ENCODE measurements around the gene KRTAP3-2. TPM values are rescaled to one million over a fixed set of nuclear protein-coding genes. Genes with fewer than 3 reads are reported as not detected.

The KRTAP3-2 gene
- total RNA-seq, 1 experiment from 2014 or later: not detected

DNA sequence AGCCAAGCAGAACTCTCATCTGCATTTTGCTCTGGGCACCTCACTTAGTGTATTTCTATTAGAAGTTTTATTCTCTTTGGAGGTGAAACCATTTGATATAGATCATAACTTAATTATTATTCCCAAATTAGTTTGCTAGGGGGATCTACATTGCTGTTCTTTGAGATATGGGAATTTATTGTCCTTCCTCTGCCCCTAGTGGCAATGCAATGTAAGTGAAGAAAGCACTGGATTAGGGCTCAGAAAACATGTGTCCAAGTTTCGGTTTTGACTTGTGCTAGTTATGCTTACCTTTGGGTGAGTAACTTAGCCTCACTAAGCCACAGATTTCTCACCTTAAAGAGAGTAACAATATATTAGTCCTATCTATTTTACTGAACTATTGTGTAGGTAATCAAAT, 35.9 kb downstream of the KRTAP3-2 start:
- peak; percentile 53 for DNase-seq (ENCODE audit: low spot score)

DNA sequence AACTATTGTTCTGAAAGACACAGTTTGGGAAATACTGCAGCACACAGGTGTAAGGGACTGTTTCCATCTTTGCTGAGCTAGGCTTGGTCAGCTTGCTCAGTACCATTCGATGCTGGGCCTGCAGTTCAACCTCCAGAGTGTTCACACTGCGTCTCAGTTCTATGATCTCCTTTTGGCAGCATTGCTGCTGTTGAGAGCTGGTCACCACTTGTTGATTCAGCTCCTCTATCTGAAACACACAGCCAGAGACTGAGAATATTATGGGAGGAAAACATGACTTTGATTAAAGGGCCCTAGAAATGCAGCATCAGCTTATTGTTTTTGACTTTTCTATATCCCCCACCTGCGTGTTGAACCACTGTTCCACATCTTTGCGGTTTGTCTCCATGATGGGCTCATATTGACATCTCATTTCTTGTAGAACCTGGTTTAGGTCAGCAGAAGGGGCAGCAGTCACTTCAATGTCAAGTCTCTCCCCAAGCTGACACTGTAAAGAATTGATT, 37.6 kb downstream of the KRTAP3-2 start:
- DNase-seq (ENCODE audit: low spot score): no peak

DNA sequence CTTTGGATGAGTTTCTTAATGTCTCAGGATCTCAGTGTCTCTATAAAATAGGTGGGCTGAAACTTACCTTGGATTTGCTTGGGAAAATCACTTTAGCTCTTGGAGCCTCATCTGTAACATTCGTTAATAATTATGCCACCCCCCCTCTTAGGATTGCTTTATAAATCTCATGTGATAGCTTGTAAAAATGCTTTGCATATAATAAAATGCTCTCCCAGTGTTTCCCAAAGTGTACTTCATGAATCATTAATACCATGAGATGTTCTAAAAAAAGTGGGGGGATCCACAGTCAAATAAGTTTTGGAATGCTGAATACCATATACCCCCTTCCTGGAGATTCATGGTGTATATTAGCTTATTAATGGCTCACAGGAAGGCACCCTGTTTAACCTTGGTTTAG, 38.1 kb downstream of the KRTAP3-2 start:
- DNase-seq (ENCODE audit: low spot score): no peak

DNA sequence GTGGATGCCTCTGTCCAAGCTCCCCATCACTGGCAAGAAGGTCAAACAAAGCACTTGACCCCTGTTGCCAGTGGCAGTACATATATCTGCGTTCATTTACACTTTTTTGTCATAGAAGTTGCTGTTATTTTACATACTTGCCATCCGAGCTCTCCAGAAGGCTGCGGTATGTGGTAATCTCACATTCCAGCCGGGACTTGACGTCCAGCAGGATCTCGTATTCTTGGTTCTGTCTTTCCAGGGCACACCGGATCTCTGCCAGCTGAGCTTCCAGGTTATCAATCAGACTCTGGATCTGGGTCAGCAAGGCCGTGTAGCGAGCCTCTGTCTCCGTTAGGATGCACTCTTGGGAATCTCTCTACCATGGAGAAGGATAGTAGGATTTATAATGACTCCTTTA, 39.6 kb downstream of the KRTAP3-2 start:
- no peak for DNase-seq (ENCODE audit: low spot score)

DNA sequence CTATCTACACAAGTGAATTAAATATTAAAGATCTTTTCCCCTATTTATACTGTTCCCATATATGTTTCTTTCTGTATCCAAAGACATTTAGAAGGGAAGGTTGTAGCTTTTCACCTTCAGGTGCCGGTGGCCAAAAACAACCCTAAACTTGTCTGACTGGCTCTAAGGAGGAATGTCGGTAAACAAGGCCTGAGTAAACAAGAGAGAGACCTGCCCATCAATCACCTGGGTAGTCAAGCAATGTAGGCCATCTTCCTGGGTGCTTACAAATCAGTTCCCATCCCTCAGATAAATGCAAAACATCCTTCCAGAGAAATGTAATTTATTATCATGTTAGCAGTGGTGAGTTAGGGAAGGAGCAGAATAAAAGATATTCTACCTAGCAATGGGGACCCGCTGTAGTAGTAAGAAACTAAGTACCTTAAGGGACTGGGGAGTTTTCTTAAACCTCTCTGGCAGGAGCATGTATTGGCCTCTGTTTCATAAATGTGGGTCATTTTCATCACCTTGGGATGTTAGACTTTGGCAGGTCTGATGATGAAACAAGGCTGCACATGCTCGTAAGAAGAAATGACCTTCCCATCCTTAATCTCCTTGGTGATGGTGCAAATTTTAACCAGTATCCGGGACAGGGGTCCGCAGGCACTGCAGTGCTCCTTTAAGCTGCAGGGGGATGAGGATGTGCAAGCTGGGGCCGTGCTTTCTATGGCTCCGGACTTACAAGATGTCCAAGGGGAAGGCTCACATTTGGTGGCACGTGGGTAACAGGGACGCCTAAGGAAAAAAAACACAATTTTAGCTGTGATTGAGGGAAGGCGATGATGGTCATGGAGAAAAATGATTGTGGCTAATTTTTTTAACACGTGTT, 41.4 kb downstream of the KRTAP3-2 start:
- no peak for DNase-seq (ENCODE audit: low spot score)

DNA sequence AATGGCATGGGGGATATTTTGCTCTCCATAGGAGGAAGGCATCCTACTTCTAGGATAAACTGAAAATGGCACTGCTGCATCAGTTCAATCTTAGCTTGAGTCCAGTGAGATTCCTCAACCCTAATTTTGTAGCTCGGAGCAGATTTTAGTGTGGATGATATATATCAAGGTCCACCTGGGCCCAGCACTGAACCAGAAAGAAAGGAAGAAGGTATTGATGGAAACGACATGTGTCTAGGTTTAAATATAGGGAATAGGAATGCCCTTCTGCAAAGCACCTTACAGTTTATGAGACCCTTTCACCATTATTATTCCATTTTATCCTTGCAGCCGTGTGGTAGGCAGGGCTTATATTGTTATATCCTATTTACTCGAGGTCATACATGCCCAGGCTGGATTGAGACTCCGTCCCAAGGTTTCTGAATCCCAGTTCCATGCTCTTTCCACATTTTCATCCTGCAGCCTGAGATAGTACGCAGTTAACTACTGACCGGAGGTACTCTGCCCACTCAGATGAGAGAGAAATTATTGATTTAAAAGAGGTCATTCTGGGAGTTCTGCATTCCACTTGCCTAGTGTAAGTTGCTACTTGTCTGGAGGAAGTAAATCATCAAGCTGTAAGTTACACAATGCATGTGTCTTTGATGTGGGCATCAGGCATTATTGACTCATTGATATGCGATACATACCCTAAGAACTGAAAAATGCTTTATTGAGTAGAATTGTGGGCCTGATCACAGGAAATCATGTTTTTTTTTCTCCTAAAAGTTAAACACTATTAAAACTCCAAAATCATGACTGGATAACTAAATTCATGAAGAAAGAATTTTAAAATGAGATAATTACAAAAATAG, 43.1 kb downstream of the KRTAP3-2 start:
- peak; percentile 51 for DNase-seq (ENCODE audit: low spot score)

DNA sequence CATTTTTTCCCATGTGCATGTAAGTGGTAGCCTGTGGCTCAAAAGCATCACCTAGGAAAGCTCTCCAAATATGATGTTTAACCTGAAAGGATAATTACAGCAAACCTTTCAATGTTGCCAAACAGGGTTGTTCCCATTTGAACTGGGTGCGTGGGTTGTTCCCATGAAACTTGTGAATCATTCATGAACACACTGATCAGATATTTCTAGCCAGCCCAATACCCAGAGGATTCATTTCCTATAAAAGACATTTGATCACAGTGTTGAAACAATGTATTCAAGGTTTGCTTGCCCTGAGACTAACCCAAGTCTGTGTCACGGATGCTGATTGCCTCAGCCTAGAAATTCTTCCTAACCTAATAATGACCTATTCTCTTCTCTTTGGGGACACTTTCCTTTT, 45.8 kb downstream of the KRTAP3-2 start:
- no peak for DNase-seq (ENCODE audit: low spot score)

DNA sequence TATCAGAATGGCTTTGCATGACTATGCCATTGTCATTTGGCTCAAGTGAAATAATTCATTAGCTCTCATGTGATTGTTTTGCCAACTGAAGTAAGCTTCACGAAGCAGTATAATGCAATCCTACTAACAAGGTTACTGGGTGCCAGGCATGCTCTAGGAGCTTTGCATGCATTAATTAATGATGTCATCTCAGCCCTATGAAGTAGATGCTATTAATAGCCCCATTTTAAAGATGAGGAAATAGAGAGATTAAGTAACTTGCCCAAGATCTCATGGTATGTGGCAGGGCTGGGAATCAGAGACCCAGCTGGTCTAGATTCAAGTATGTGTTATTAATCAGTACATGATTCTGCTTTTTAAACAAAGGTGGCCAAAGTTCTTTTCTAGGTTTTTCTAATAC, 47.0 kb downstream of the KRTAP3-2 start:
- peak; percentile 15 for DNase-seq (ENCODE audit: low spot score)

DNA sequence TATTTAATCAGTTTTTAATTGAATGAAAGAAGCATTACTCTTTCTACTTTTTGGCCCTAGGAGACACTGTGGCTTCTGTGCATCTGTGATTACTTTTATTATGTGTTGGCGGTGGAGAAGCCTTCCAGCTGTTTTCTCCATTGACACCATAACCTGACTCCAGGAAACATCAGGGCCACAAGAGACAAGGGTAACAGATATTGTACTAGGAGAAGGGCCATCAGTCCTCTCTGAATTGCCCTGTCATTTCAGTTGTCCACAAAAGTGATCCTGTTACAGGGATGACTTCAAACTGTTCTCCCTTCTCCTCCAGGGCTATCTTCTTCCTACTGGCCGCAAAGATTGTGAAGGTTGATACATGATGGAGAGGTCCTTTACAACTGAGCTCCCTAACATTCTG, 47.6 kb downstream of the KRTAP3-2 start:
- DNase-seq (ENCODE audit: low spot score): no peak

DNA sequence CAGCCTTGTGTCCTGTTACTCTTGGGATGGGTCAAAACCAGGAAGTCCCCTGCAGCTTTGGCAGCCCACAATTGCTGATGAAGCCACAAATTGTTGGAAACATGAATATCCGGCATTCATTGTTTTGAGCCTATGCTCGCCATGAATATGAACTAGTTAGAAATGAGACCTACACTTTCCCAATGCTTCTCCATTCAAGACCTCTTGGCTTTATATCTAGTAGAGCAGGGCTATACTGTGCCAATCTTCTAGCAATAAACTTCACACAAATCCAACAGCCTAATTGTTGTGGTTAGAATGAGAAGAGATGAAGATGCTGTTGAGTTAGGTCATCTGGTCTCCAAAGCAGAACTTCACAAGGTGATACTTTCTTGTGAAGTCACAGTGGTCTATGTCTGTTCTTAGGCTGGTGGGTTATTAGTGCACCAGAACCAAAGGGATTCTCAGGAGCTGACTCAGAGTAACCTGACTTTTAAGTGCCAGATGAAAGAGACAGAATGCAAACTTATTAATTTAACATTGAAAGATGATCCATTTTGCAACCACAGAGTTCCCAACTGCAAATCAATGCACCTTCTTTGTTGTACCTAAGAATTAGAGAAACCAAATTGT, 48.6 kb downstream of the KRTAP3-2 start:
- no peak for DNase-seq (ENCODE audit: low spot score)

DNA sequence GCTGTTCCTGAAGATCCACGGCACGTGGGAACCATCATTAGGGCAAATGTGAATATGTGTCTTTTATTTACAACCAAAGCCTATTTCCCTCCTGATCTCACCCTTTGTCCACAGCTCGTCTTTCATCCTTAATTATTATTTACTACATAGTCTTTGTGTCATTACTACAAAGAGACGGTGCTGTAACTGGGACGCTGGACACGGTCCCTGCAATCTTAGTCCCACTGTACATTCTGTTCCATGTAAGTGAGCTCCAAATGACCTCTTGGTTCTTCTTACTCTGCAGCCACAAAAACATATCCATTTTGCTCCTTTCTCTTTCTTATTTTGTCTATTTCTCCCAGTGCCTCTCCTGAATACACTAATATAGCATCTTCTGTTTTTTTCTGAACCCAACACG, 49.5 kb downstream of the KRTAP3-2 start:
- DNase-seq (ENCODE audit: low spot score): no peak

DNA sequence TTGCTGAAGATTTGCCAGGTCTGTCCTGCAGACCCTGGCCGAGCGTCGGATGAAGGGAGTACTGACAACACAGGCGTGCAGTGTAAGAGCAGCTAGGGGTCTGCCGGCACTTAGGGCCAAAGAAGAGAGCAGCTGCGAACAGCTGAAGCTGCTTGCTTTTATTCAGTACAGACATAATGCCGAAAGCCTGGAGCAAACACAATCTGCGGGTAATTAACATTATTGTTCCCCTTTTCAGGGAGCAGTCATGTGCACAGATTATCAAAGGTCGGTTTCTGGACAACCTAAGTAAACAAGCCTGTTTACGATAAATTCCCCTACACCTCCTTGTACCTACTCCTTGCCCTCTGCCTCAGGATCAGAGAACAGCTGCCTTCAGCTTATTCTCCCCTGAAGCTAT, 50.3 kb downstream of the KRTAP3-2 start:
- DNase-seq (ENCODE audit: low spot score): no peak

Other genes starting within 250 kb of the KRTAP3-2 start
- gene KRT25, start 244.6 kb downstream of the KRTAP3-2 start, total RNA-seq (2014; rRNA removed; shearing (Covaris generic)): not detected in 2 replicates
- not detected in 2 replicates for gene KRT26, start 227.7 kb downstream of the KRTAP3-2 start, total RNA-seq (2014; rRNA removed; shearing (Covaris generic))
- gene KRT27, start 217.4 kb downstream of the KRTAP3-2 start, total RNA-seq (2014; rRNA removed; shearing (Covaris generic)): not detected in 2 replicates
- gene KRT28, start 199.9 kb downstream of the KRTAP3-2 start, total RNA-seq (2014; rRNA removed; shearing (Covaris generic)): not detected in 2 replicates
- 45.0 and 61.1 TPM in 2 replicates for gene KRT10, start 177.3 kb downstream of the KRTAP3-2 start, total RNA-seq (2014; rRNA removed; shearing (Covaris generic))
- not detected in 2 replicates for gene KRT12, start 132.7 kb downstream of the KRTAP3-2 start, total RNA-seq (2014; rRNA removed; shearing (Covaris generic))
- not detected in 2 replicates for gene KRT20, start 114.7 kb downstream of the KRTAP3-2 start, total RNA-seq (2014; rRNA removed; shearing (Covaris generic))
- not detected in 2 replicates for gene KRT23, start 62.3 kb downstream of the KRTAP3-2 start, total RNA-seq (2014; rRNA removed; shearing (Covaris generic))
- gene KRT39, start 33.0 kb downstream of the KRTAP3-2 start, total RNA-seq (2014; rRNA removed; shearing (Covaris generic)): 0.18 TPM in 1 of 2 replicates, not detected in the other
- gene KRT40, start 15.6 kb downstream of the KRTAP3-2 start, total RNA-seq (2014; rRNA removed; shearing (Covaris generic)): not detected in 2 replicates
- gene KRTAP3-3, start 5.7 kb downstream of the KRTAP3-2 start, total RNA-seq (2014; rRNA removed; shearing (Covaris generic)): not detected in 2 replicates
- not detected in 2 replicates for gene KRTAP3-1, start 9.2 kb upstream of the KRTAP3-2 start, total RNA-seq (2014; rRNA removed; shearing (Covaris generic))
- gene KRTAP1-5, start 27.3 kb upstream of the KRTAP3-2 start, total RNA-seq (2014; rRNA removed; shearing (Covaris generic)): 0.27 TPM in 1 of 2 replicates, not detected in the other
- gene KRTAP1-4, start 30.3 kb upstream of the KRTAP3-2 start, total RNA-seq (2014; rRNA removed; shearing (Covaris generic)): not detected in 2 replicates
- gene KRTAP1-3, start 35.0 kb upstream of the KRTAP3-2 start, total RNA-seq (2014; rRNA removed; shearing (Covaris generic)): not detected in 2 replicates
- not detected in 2 replicates for gene KRTAP1-1, start 41.5 kb upstream of the KRTAP3-2 start, total RNA-seq (2014; rRNA removed; shearing (Covaris generic))
- gene KRTAP2-1, start 47.4 kb upstream of the KRTAP3-2 start, total RNA-seq (2014; rRNA removed; shearing (Covaris generic)): not detected in 2 replicates
- gene KRTAP2-2, start 55.3 kb upstream of the KRTAP3-2 start, total RNA-seq (2014; rRNA removed; shearing (Covaris generic)): not detected in 2 replicates
- gene KRTAP2-3, start 60.2 kb upstream of the KRTAP3-2 start, total RNA-seq (2014; rRNA removed; shearing (Covaris generic)): 0.21 TPM in 1 of 2 replicates, not detected in the other
- not detected in 2 replicates for gene KRTAP2-4, start 66.0 kb upstream of the KRTAP3-2 start, total RNA-seq (2014; rRNA removed; shearing (Covaris generic))
- not detected in 2 replicates for gene KRTAP4-7, start 84.2 kb upstream of the KRTAP3-2 start, total RNA-seq (2014; rRNA removed; shearing (Covaris generic))
- gene KRTAP4-8, start 98.2 kb upstream of the KRTAP3-2 start, total RNA-seq (2014; rRNA removed; shearing (Covaris generic)): not detected in 2 replicates
- gene KRTAP4-16, start 102.3 kb upstream of the KRTAP3-2 start, total RNA-seq (2014; rRNA removed; shearing (Covaris generic)): not detected in 2 replicates
- not detected in 2 replicates for gene KRTAP4-9, start 105.5 kb upstream of the KRTAP3-2 start, total RNA-seq (2014; rRNA removed; shearing (Covaris generic))
- gene KRTAP4-11, start 118.5 kb upstream of the KRTAP3-2 start, total RNA-seq (2014; rRNA removed; shearing (Covaris generic)): not detected in 2 replicates
- gene KRTAP4-12, start 124.3 kb upstream of the KRTAP3-2 start, total RNA-seq (2014; rRNA removed; shearing (Covaris generic)): not detected in 2 replicates
- not detected in 2 replicates for gene KRTAP4-6, start 140.6 kb upstream of the KRTAP3-2 start, total RNA-seq (2014; rRNA removed; shearing (Covaris generic))
- gene KRTAP4-5, start 149.9 kb upstream of the KRTAP3-2 start, total RNA-seq (2014; rRNA removed; shearing (Covaris generic)): not detected in 2 replicates
- gene KRTAP4-4, start 160.8 kb upstream of the KRTAP3-2 start, total RNA-seq (2014; rRNA removed; shearing (Covaris generic)): not detected in 2 replicates
- not detected in 2 replicates for gene KRTAP4-3, start 168.3 kb upstream of the KRTAP3-2 start, total RNA-seq (2014; rRNA removed; shearing (Covaris generic))
- not detected in 2 replicates for gene KRTAP4-2, start 178.3 kb upstream of the KRTAP3-2 start, total RNA-seq (2014; rRNA removed; shearing (Covaris generic))
- not detected in 2 replicates for gene KRTAP4-1, start 185.0 kb upstream of the KRTAP3-2 start, total RNA-seq (2014; rRNA removed; shearing (Covaris generic))
- not detected in 2 replicates for gene KRTAP9-1, start 190.0 kb upstream of the KRTAP3-2 start, total RNA-seq (2014; rRNA removed; shearing (Covaris generic))
- gene KRTAP9-2, start 226.7 kb upstream of the KRTAP3-2 start, total RNA-seq (2014; rRNA removed; shearing (Covaris generic)): not detected in 2 replicates
- gene KRTAP9-3, start 232.5 kb upstream of the KRTAP3-2 start, total RNA-seq (2014; rRNA removed; shearing (Covaris generic)): not detected in 2 replicates
- not detected in 2 replicates for gene KRTAP9-8, start 238.1 kb upstream of the KRTAP3-2 start, total RNA-seq (2014; rRNA removed; shearing (Covaris generic))
- gene KRTAP9-4, start 249.8 kb upstream of the KRTAP3-2 start, total RNA-seq (2014; rRNA removed; shearing (Covaris generic)): not detected in 2 replicates

All from H4 (cell line).